G401 (cell line): ENCODE results near the gene CRACR2A. TPM values are rescaled to one million over a fixed set of nuclear protein-coding genes. Genes with fewer than 3 reads are reported as not detected.

ENCODE experiments used
- DNase-seq: peaks from one replicate; pipeline ENCODE4 v3.0.0-alpha.2; 2015; ENCODE audit warnings: low spot score
- in situ Hi-C: cut with HindIII; loops from 2 replicates; pipeline ENCODE4 v1.10.0; 2016; ENCODE audit warnings: low sequenced_read_pairs, mixed read lengths
- total RNA-seq: library from RNA; depleted of rRNA; stranded (reverse); fragments of >200 nt; shearing (Covaris generic); gene quantifications from 2 replicates; pipeline ENCODE4 v1.2.3, GENCODE V29; 2014

CRACR2A gene
- total RNA-seq, 1 experiment from 2014 or later = not detected

DNA sequence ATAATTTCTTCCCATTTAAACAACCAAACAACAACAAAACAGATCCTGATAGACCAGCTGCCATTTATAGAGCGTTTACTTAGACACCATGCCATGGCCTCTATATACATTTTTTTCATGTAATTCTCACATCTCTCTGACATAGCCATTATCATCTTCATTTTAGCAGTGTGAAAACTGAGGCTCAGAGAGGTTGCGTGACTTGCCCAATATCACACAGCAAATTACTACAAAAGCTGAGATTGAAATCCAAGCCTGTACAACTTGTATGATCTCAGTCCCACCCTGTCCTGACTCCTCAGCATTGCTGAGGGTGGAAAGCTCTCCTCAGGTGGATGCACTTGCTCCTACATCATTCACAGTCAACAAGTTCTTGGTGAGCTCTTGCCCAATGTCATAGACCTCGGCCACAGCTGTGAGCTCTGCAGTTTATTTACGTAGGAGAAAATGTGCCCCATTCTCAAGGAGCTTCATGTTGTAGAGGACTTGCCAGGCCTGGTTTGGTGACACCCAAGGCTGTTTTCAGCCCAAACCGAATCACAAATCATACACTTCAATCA lies 55.5 kb downstream of the CRACR2A start:
- in situ Hi-C loops = no loop called here
- no peak for DNase-seq

DNA sequence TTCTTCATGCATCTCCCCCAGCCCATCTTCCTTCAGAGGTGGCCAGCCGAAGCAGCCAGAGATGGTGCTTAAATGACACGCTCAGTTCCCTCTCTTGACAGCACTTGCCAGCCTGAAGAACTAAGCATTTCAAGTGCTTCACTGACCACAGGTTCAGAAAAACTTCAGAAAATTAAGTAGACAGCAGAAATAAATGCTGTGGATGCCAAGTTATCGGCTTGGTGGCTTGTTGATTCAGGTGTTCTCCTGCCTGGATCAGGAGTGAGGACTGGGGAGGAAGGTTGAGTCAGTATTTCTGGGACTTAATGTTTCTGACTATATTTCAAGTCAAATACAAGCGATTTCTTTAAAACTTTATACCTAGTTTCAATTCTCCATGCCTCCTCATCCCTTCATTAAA lies 58.2 kb downstream of the CRACR2A start:
- in situ Hi-C loops = no loop called here

DNA sequence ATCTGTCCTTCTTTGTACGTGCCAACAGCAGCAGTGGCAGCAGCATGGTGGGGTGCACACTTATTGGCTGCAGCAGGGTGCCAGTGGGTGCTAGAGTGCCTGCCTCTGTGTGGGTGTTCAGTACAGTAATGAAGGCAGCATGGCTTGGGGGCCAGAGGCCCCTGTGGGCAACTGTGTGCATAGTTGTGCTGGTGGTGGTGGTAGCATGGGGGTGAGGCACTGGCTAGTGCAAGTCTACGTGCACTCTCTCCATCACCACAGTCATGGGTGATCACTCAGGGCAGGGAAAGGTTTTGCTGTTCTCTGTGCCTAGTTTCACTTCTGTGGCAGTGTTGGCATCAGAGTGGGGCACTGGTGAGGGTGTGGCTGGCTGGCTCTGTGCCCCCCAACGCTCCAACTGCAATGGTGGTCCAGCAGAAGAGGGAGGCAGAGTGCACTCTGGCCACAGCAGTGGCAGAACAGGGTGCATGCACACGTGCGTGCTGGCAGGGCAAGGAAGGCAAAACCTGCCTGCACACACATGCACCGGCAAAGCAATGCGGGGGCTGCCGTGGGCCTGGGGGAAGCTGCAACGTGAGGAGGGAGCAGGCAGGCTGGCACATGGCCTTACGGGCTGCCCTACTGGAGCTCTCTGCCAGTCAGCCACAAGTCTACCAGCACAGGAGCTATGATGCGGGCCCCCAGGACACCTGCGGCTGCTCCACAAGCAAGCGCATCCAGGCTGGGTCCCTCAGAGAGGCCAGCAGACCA lies 60.1 kb downstream of the CRACR2A start:
- in situ Hi-C loops = no loop called here
- DNase-seq = no peak

More for the DNA sequence above, 58.2 kb downstream of the CRACR2A start:
- no peak for DNase-seq

DNA sequence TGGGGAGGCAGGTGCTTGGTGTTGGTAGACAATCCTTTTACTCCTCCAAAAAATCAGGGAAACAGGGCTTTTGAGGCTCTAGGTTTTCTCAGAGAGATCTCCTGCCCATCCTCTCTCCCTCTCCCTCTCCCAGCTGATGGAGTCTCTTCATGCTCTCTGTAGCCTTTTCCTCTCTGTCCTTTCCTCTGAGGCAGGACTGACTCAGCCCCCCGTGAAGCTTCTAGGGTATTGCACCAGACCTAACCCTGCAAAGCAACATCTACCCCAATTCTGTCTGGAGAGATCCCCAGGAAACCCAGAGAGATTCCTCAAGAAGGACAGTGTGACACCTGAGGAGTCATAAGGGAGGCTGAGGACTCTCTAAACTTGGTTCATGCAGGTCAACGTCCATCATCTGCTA lies 66.4 kb downstream of the CRACR2A start:
- DNase-seq = no peak
- in situ Hi-C loops = no loop called here

DNA sequence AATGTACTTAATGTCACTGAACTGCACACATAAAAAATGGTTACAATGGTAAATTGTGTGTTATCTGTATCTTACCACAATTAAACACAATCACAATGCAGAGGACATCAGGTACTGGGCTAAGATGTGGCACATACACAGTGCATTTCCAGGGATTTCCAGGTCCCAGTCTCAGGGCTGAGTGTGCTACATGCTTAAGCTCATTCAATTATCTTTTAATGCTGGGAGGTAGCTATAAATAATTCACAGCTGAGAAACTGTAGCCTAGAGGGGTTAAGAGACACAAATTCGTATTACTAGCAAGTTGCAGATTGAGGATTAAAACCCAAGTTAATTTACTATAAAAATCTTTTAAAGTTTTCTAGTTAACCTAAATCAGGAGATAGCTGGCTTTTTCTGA lies 67.1 kb downstream of the CRACR2A start:
- in situ Hi-C loops = no loop called here
- DNase-seq = no peak

DNA sequence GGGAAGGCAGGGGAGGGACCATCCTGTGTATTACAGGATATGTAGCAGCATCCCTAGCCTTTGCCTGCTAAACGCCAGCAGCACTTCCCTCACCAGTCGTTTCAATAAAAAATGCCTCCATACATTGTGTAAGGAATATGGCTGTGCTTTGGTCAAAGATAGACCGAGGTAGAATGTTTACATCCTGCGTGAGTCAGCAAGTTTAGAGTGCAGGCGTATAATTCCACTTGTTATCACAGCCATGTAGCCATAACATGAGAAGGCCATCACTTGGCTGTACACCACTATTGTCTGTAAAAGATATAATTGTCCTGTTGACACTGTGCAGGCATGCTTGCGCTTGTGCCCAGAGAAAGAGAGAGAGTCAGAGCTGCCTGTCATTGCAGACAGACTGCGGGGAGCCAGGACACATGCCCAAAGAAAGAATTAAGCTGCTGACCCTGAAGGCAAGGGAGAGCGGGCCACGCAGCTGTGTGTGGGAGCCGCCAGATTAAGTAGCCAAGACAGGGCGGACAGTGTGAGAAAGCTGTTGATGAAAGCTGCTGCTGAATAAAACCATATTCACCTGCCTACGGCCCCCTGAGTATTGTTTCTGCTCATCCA lies 68.4 kb downstream of the CRACR2A start:
- in situ Hi-C loops = no loop called here

DNA sequence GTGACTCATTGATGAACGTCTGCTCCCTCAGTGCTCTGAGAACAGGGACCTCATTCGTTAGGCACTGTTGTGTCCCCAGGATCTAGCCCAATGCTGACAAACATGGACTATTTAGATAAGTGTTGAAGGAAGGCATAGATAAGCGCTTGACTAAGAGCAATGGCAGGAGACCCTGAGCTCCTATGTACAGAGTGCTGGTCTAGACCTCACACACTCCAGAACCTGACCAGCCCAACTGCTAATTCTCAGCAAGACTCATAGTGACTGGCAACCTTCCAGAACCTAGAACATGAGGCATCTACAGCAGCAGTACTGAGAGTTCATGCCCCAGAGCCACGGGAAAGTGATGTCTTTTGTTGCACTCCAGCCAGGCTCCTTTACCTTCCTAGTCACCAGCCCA lies 69.2 kb downstream of the CRACR2A start:
- peak; percentile 8 for DNase-seq
- in situ Hi-C loops = no loop called here

More for the DNA sequence above, 68.4 kb downstream of the CRACR2A start:
- peak; percentile 23 for DNase-seq

DNA sequence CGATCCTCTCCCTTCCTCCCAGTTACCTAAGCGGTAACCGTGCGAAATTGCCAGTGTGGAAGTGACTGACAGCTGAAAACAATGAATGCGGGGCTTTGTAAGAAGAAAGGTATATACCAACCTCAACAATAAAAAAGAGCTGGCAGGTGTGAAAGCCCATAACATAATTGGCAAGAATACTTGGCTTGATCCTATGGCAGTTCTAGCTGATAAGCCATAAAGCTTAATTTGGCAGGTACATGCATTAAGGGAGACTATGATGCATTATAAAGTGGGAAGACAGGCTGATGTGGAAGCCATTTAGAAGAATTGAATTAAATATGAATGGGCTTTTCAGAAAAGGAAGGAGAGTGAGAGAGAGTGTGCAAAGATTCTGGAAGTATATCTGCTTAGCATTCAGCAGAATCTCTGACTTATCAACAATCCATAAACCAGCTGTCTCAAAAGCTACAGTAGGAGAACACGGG lies 71.3 kb downstream of the CRACR2A start:
- in situ Hi-C loops = no loop called here
- DNase-seq = no peak

DNA sequence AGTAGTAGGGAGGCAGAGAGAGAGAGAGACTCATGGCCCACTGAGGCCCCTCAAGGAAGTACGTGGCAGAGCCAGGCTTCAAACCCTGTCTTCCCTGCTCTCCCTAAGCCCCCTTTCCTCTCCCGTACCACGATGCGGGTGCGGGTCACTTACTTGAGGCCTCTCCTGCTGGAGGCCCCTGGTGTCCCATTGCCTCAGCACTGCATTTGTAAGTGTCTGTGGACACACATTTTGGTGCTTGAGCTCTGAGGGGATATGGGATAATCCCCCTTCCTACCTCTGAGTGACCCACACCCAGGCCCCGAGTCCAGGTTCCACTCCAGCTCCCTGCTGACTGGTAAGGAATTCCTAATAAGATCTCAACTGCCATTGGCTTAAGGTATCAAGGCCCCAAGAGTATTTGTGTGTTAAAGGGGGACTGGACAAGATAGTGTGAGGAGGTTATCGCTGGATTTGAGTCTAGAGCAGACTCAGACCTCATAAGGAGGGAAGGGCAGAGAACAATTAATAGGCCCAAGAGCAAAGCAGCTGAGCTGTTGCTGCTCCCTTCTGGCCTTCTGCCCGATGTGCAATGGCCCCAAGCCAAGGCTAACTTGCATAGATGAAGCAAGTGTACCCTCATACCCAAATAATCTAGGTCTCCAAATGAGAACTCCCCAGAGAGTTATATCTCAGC lies 71.9 kb downstream of the CRACR2A start:
- in situ Hi-C loops = no loop called here
- DNase-seq = no peak

DNA sequence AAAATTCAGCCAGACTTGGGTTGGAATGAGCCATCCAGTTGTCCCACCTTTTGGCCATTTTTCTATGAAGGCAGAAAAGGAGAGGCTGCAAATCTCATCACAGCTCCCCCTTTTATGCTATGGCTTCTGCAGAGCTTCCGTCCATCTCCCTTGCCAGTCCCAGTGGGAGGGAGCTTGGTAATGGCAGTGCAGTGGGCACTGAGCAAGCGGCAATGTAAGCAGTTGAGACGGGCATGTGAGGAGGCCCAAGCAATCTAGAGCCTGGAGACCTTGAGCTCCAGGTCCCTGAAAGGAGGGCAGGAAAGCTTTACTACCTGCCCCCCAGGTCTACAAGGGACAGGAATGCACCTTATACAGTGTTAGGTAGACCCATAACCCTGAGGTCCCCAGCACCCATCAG lies 73.1 kb downstream of the CRACR2A start:
- in situ Hi-C loops = no loop called here
- DNase-seq = no peak

DNA sequence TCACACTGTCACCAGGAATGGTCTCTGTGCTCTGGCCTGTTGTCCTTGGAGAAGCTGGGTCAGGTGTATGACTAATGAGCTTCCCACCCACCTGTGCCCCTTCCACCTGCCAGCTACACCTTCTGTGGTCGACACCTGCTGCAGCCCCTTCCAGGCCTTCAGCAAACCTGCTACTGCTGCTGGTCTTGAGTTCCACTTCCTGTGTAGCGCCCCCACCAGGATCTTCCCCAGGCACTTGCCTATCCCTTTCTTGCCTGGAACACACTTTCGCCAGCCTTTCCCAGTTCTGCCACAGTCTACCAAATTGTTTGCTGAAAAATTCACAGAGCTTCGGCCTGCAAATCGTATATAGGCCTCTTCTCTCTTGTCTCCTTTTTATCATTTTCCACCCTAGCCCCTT lies 75.3 kb downstream of the CRACR2A start:
- in situ Hi-C loops = no loop called here
- no peak for DNase-seq

DNA sequence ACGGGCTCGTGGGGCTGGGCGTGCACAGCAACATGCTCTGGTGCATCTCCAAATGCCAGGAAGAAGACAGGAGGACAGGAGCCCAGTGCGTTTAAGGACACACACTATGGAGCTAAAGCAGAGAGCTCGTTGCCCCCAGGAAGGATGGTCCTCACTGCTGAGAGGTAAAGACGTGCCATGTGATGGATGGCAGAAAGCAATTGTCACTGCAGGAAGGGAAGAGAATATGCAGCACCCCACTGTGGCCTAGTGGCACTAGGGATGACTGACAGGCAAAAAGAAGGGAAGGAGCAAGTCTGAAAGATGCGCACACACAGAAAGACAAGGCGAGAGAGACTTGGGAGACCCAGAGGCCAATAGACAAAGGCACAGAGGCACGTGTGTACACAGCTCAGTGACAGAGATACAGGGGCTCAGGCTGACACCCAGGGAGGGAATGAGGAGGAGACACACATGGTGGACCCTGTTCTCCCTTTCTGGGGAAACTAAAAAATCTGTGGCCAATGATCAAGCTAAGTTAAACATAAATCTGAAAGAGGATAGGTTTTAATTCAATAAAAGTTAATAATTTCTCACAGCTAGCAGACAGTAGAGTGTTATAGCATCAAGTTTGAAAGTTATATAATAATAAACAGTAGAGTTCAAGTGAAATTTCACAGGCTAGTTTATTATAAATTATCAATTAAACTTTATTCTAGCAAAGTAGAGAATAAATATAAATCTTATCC lies 78.8 kb downstream of the CRACR2A start:
- no peak for DNase-seq
- in situ Hi-C loops = no loop called here

DNA sequence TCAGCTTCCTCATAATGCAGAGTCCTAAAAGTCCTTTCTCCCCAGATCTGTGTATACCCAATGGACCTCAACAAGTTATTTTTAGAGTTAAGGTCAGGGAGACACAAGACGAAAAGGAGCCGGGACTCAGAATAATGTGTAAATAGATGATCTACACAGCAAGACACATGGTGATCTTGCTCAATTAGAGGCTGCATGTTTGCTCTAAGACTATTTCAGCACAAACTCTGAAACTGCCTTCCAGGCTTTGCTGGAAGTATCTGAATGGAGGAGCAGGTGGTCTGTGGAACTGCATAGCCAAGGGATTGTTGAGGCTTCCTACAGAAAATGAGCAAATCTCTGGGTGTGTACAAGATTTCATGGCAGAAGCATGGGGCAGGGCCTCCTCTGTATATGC lies 80.8 kb downstream of the CRACR2A start:
- in situ Hi-C loops = no loop called here
- DNase-seq = no peak

DNA sequence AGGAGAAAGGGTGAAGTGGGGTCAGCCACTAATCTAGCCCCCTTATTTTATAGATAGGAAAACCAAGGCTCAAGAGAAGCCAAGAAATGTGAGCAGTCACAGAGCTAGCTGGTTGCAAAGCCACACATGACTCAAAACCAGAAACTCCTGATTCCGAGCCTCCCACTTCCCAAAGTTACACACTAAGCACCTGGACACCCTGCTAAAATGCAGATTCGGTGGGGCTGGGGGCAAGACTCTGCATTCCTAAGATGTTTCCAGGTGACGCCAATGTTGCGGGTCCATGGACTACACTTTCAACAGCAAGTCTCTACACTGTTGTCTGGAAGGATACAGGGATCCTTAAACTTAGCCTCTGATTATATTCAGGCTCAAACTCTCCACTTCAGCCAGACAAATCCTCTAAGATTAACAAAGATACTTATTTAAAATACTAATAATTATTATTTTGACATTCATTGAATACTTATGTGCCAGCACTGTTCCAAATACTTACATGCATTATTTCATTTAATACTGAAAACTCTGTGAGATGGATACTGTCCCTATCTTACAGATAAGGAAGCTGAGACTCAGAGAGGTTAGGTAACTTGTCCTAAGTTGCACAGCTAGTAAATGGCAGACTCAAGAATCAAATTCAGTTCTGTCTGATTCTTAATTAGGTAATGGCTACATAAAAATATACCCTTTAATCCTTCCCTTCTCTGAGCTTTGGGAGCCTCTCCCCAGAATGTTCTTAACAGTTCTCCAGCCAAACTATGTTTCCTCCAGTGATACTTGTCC lies 81.4 kb downstream of the CRACR2A start:
- in situ Hi-C loops = no loop called here
- no peak for DNase-seq

DNA sequence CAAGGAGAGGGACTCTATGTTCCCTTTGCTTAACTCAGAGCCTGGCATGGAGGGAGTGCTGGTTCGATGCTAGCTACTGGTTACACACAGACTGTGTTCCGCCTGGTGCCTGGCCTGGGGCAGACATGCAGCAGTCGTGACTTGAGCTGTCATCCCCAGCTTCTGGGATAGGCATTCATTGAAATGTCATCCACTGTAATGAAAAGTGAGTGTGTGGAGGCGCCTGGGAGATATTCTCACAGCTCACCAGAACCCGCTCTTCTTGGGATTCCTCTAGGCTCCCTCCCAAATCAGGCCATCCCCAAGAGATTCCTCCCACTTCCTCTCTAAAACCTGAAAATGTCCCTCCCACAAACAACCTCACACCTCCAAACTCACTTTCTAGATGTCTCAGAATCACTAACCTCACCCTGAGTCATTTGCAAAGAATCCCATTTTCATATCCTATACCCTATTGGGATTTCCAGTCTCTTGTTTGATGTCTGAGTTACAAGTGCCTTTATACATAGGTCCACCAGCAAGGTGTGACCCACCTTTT lies 82.8 kb downstream of the CRACR2A start:
- in situ Hi-C loops = no loop called here
- no peak for DNase-seq

DNA sequence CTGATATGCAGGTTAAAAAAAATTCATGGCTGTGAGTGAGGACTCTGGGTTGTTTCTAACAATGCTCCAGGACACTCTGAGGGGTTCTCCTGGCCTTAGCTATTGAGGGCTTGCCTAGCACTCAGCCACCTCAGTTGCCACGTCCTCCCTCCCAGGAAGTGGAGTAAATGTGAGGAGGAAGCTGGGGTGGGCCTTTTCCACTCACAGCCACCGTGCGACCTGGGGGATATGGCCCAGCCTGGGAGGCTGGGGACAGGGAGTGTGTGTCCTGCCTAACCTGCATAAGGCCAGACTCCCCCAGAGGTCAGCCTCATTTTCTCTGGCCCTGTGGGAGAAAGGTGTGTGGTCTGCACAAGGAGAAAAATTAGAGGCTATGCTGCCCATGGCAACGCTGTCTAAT lies 83.3 kb downstream of the CRACR2A start:
- DNase-seq = no peak
- in situ Hi-C loops = no loop called here

DNA sequence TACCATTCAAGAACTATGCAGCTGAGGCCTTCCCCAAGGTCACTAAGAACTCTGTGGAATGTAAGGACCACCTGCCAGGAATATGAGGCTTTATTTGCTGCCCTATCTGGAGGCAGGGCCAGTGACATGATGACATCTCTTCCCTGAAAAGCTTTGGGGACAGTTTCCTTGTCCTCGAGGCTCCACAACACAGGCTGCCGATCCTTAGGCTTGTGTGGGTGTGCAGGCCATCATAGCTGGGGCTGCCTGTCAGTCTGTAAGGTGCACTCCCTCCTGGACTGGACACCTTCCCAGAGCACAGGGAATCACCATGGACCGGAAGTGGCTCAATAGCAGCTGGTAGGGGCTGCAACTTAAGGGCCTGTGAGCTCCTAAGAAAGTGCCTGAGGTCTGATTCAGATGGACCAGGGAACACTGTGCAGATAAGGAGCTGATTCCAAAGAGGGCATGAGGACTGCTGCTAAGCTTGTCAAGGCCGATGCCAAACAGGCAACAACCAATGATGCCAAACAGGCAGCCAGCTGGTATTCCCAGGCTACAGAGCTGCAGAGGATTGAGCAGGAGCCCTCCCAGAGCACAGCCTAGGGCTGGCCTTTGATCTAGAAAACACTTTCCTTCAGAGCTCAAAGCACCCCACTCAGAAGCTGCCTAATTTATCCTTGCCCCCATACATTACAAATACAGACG lies 84.3 kb downstream of the CRACR2A start:
- DNase-seq = peak; percentile 17
- in situ Hi-C loops = no loop called here

DNA sequence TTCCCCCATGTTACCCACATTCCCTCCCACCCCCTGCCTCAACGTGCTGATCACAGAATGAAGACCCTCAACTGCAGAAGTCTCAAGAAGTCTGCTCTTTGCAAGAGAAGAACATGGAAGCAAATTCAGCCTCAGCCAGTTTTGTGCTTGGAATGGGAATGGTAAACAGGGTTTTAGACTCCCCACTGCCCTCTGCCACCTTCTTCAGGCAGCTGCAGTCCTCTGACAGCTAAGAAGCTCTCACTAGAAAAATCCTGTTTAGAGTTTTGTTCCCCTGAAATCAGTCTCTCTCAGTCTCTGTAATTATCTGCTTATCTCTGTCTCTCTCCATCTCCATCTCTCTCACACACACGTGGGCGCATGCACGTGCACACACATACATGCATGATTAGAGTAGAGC lies 85.4 kb downstream of the CRACR2A start:
- DNase-seq = peak; percentile 20

More for the DNA sequence above, 85.4 kb downstream of the CRACR2A start:
- in situ Hi-C loops = no loop called here
